Fibroblast of lung (primary cell): ENCODE data around the gene ETFA. TPM values are rescaled to one million over a fixed set of nuclear protein-coding genes. Genes with fewer than 3 reads are reported as not detected.

ENCODE experiments used
- DNase-seq, 2 donors: peaks; one replicate each; pipeline versions ENCODE4 v3.0.0 to v3.0.0-alpha.2; 2010; ENCODE audit warnings: low read depth in 2 of 2
- H2AFZ ChIP-seq: 2 replicates; pipeline ENCODE4 v1.5.1; 2012; ENCODE audit warnings: low read length, control low read depth, inconsistent platforms
- H3K27ac ChIP-seq: 2 replicates; pipeline ENCODE4 v1.5.1; 2011; ENCODE audit warnings: low read length, control low read depth; ENCODE audit not compliant: insufficient read depth
- H3K27me3 ChIP-seq: 2 replicates; pipeline ENCODE4 v1.5.1; 2011; ENCODE audit warnings: mild to moderate bottlenecking, low read length; ENCODE audit not compliant: control insufficient read depth, insufficient read depth
- H3K36me3 ChIP-seq: 2 replicates; pipeline ENCODE4 v1.5.1; 2011; ENCODE audit warnings: low read length; ENCODE audit not compliant: control insufficient read depth, insufficient read depth
- H3K4me1 ChIP-seq: 2 replicates; pipeline ENCODE4 v1.5.1; 2011; ENCODE audit warnings: low read length; ENCODE audit not compliant: control insufficient read depth, insufficient read depth; ENCODE audit errors: extremely low read depth
- H3K4me2 ChIP-seq: 2 replicates; pipeline ENCODE4 v1.5.1; 2011; ENCODE audit warnings: low read length, control low read depth; ENCODE audit not compliant: insufficient read depth; ENCODE audit errors: extremely low read depth
- H3K4me3 ChIP-seq, 4 experiments: fragments of 200-600 bp in 1 of 4; sonication (generic) in 1 of 4; replicated peaks in 1 of 4; 2 replicates each; pipeline ENCODE4 v1.5.1; 2011 to 2016; ENCODE audit warnings: low read length in 4 of 4, low read depth in 3 of 4, mild to moderate bottlenecking in 3 of 4, control low read depth in 2 of 4, inconsistent platforms in 1 of 4, mixed read lengths in 1 of 4; ENCODE audit not compliant: insufficient read depth in 1 of 4; ENCODE audit errors: control extremely low read depth in 1 of 4
- H3K79me2 ChIP-seq: 2 replicates; pipeline ENCODE4 v1.5.1; 2012; ENCODE audit warnings: mild to moderate bottlenecking, low read length, inconsistent platforms; ENCODE audit not compliant: control insufficient read depth, insufficient read depth
- H3K9ac ChIP-seq: 2 replicates; pipeline ENCODE4 v1.5.1; 2011; ENCODE audit warnings: mild to moderate bottlenecking, low read length, control low read depth; ENCODE audit not compliant: insufficient read depth
- H3K9me3 ChIP-seq: 2 replicates; pipeline ENCODE4 v1.5.1; 2012; ENCODE audit warnings: low read depth, low read length; ENCODE audit not compliant: control insufficient read depth, insufficient read depth
- H4K20me1 ChIP-seq: 2 replicates; pipeline ENCODE4 v1.5.1; 2011; ENCODE audit warnings: low read length; ENCODE audit not compliant: control insufficient read depth, insufficient read depth; ENCODE audit errors: extremely low read depth
- EZH2 ChIP-seq: IDR thresholded peaks from 2 replicates; pipeline ENCODE4 v1.5.1; 2012; ENCODE audit warnings: low read length, control low read depth, mild to moderate bottlenecking; ENCODE audit errors: missing control alignments
- polyA plus RNA-seq, 2 donors: library from polyadenylated mRNA; depleted of rRNA in 1 of 2; stranded (reverse) in 1 of 2; unstranded in 1 of 2; fragments of >200 nt; gene quantifications; 2 replicates each; pipeline ENCODE4 v1.2.1, GENCODE V29; 2011 to 2012; ENCODE audit warnings: missing spikeins in 1 of 2
- total RNA-seq: library from RNA; depleted of rRNA; stranded (reverse); fragments of >200 nt; gene quantifications from 2 replicates; pipeline ENCODE4 v1.2.1, GENCODE V29; 2014
- TF ChIP-seq, protein P1 (sequence below), 2 donors: IDR thresholded peaks in 1 of 2; conservative IDR thresholded peaks in 1 of 2; 1 replicate in 1 of 2; 2 replicates in 1 of 2; pipeline ENCODE4 v1.5.1; 2011 to 2012; ENCODE audit warnings: low read length in 2 of 2, control low read depth in 1 of 2, inconsistent platforms in 1 of 2, low read depth in 1 of 2, mild to moderate bottlenecking in 1 of 2

Gene ETFA
- total and polyA plus RNA-seq, 2 donors (not counting 1 experiment from before 2014, with no cell fraction given): 129 to 161 TPM

GRCh38 chr15:76289582-76289981 lies 21.7 kb downstream of the ETFA start:
- DNase-seq: peak in 1 of 2 donors; percentile 22
- no peaks in the 10 kb centered on the region for H3K9me3 ChIP-seq
- no peaks in the 10 kb centered on the region for H4K20me1 ChIP-seq

DNA sequence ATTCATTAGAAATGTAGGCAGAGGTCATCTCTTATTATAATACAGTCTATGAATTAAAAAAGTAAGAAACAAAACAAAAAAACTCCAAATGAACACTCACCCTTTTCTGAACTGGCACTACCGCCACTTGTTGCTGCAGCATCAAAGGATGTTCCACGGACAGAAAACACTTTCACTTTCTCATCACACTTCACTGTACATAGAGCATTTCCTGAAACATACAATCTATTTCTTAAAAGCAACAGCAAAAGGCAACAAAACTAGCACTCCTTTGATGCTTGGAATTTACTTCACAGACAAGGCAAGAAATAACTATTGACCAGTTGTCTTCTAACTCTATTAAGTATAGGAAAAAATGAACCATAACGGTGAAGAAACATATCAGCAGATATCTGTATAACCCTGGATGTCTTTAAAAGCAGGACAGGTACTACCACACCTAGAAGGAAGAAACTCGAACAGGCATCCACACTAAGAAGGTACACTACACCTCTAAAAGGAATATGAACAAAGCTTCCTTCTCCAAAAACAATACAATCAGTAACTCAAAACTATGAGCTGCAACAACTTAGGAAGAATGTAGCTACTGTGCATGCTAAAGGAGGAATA lies 24.9 kb downstream of the ETFA start:
- Histone ChIP-seq H2AFZ (no peak overlapping the region), H3K27ac (peak overlapping the region; percentile 36), H3K4me2 (peak overlapping the region; percentile 83), H3K4me1 (no peaks in the 10 kb centered on the region), H3K9ac (no peak overlapping the region), H3K9me3 (no peaks in the 10 kb centered on the region), H4K20me1 (no peaks in the 10 kb centered on the region), H3K4me3 (peak overlapping the region in 3 of 4 experiments; percentile 19 to 24 (median 24)), H3K36me3 (no peaks in the 10 kb centered on the region), H3K79me2 (no peaks in the 10 kb centered on the region), H3K27me3 (no peaks in the 10 kb centered on the region)
- no peak for TF ChIP-seq EZH2
- TF ChIP-seq, protein P1, sequence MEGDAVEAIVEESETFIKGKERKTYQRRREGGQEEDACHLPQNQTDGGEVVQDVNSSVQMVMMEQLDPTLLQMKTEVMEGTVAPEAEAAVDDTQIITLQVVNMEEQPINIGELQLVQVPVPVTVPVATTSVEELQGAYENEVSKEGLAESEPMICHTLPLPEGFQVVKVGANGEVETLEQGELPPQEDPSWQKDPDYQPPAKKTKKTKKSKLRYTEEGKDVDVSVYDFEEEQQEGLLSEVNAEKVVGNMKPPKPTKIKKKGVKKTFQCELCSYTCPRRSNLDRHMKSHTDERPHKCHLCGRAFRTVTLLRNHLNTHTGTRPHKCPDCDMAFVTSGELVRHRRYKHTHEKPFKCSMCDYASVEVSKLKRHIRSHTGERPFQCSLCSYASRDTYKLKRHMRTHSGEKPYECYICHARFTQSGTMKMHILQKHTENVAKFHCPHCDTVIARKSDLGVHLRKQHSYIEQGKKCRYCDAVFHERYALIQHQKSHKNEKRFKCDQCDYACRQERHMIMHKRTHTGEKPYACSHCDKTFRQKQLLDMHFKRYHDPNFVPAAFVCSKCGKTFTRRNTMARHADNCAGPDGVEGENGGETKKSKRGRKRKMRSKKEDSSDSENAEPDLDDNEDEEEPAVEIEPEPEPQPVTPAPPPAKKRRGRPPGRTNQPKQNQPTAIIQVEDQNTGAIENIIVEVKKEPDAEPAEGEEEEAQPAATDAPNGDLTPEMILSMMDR (conservative IDR thresholded peaks at IDR 0.05 in 1 of 2, IDR thresholded peaks at IDR 0.05 in 1 of 2; ENCODE audit: low read depth in 1 of 2, low read length in 2 of 2): no peak
- peak in 1 of 2 donors; percentile 20 for DNase-seq

More at GRCh38 chr15:76289582-76289981, 21.7 kb downstream of the ETFA start:
- Histone ChIP-seq H3K4me3 (no peak overlapping the region), H3K27ac (no peak overlapping the region), H3K4me1 (no peaks in the 10 kb centered on the region), H3K79me2 (peaks cover 1% of the 10 kb centered on the region), H3K4me2 (no peak overlapping the region), H3K36me3 (no peaks in the 10 kb centered on the region), H3K27me3 (no peaks in the 10 kb centered on the region), H2AFZ (no peak overlapping the region), H3K9ac (no peak overlapping the region)
- no peak for TF ChIP-seq EZH2
- TF ChIP-seq, protein P1 (conservative IDR thresholded peaks at IDR 0.05 in 1 of 2, IDR thresholded peaks at IDR 0.05 in 1 of 2; ENCODE audit: low read depth in 1 of 2, low read length in 2 of 2): no peak

DNA sequence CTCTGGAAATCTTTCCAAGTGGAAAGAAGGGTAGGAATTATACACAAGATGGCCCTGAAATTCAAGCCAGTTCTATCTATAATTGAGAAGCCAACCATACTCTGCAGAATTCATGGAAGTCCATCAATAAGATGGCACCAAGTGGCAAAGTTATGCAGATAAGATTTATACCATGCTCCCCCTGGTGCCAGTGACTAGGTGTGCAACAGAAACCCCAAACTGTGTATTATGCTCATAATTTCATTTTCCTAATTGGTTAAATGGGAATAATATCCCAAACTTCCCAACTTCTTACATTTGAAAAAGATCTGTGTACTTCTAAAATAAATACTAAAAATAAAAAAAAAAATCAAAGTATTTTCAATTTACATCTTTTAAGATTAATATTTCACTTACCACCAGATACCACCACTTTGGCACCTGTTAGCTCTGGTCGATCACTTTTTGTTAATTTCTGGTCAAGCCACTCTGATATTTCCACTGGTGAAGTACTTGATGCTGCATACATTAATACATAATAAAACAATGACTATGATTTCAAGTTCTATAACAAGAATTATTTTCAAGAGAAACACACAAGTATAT lies 25.9 kb downstream of the ETFA start:
- no peaks in the 10 kb centered on the region for H3K9me3 ChIP-seq
- TF ChIP-seq, protein P1 (conservative IDR thresholded peaks at IDR 0.05 in 1 of 2, IDR thresholded peaks at IDR 0.05 in 1 of 2; ENCODE audit: low read depth in 1 of 2, low read length in 2 of 2): peak; percentile 33 to 56
- TF ChIP-seq EZH2: no peak
- no peak overlapping the region for H2AFZ ChIP-seq
- H3K36me3 ChIP-seq: no peaks in the 10 kb centered on the region
- H3K4me3 ChIP-seq: no peak overlapping the region
- no peak overlapping the region for H3K9ac ChIP-seq
- no peak overlapping the region for H3K27ac ChIP-seq
- peak in 1 of 2 donors; percentile 24 for DNase-seq
- H3K27me3 ChIP-seq: no peaks in the 10 kb centered on the region
- H4K20me1 ChIP-seq: no peaks in the 10 kb centered on the region
- no peak overlapping the region for H3K4me2 ChIP-seq
- H3K79me2 ChIP-seq: no peaks in the 10 kb centered on the region
- no peaks in the 10 kb centered on the region for H3K4me1 ChIP-seq
